IgD-negative memory B cell (primary cell): ENCODE results near the gene LRRC1. TPM values are rescaled to one million over a fixed set of nuclear protein-coding genes. Genes with fewer than 3 reads are reported as not detected.

Source experiments
- H3K27ac Mint-ChIP-seq, 3 donors: one replicate each; pipeline ENCODE4 v1.8.0; 2020 to 2022; ENCODE audit warnings: mild to moderate bottlenecking in 3 of 3, mixed read lengths in 3 of 3, moderate library complexity in 1 of 3
- H3K27me3 Mint-ChIP-seq: one replicate; pipeline ENCODE4 v1.8.0; 2021; ENCODE audit warnings: mixed read lengths
- H3K36me3 Mint-ChIP-seq: one replicate; pipeline ENCODE4 v1.8.0; 2020; ENCODE audit warnings: mild to moderate bottlenecking, mixed read lengths
- H3K4me1 Mint-ChIP-seq, 3 donors: one replicate each; pipeline ENCODE4 v1.8.0; 2020 to 2022; ENCODE audit warnings: mixed read lengths in 3 of 3, mild to moderate bottlenecking in 1 of 3
- H3K4me3 Mint-ChIP-seq, 4 donors: one replicate each; pipeline ENCODE4 v1.8.0; 2020 to 2022; ENCODE audit warnings: mild to moderate bottlenecking in 4 of 4, mixed read lengths in 4 of 4, moderate library complexity in 3 of 4
- H3K9me3 Mint-ChIP-seq, 3 donors: one replicate each; pipeline ENCODE4 v1.8.0; 2020 to 2021; ENCODE audit warnings: mixed read lengths in 3 of 3, mild to moderate bottlenecking in 1 of 3
- polyA plus RNA-seq: library from polyadenylated mRNA; unstranded; fragments of 300-500 nt; fragmentation: Illumina TruSeq; gene quantifications from one replicate; pipeline ENCODE4 v1.2.3, GENCODE V29; 2021

LRRC1 gene
- polyA plus RNA-seq, 1 donor from 2014 or later = 5.0 TPM

DNA sequence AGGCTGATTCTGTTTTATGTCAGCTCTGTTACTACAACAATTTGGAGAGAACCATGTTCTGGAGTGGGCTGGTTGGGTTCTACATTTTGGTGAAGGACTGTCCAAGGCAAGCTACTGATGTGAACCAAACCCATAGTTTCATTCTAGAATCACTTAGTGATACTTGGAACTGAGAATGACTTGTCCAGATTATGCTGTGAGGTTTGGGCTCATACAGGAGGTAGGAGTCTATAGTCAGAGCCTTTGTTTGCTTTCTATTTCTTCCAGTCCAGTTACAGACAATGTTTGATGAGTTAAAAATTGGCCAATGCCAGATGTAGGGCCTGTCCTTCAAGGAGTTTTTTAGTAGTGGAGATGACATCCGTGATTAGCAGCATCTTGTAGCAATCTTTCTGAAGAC, 97.9 kb downstream of the LRRC1 start:
- no peak overlapping the region for H3K27ac Mint-ChIP-seq
- H3K27me3 Mint-ChIP-seq = no peaks in the 10 kb centered on the region
- H3K4me3 Mint-ChIP-seq = no peak overlapping the region
- H3K36me3 Mint-ChIP-seq = peaks cover 4% of the 10 kb centered on the region
- H3K4me1 Mint-ChIP-seq = peaks cover 0 to 5% (median 4%) of the 10 kb centered on the region in 3 donors
- H3K9me3 Mint-ChIP-seq = no peaks in the 10 kb centered on the region

DNA sequence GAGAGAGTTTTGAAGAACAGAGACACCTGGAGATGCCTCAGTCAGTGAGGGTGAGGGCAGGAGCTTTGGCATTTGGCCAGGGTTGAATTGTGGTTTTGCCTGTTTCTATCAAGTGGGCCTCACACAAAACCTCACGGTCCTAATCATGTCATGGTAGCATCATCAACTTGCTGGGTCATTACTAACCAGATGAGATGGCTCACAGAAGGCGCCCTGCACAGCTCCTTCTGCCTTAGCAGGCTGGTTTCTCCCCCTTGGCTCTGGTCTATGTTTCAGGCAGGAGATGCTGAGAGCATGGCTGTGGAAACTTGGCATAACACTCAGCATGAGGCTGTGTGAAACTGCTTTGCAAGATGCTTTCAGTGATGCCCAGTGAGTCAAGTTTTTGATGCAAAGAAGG, 99.3 kb downstream of the LRRC1 start:
- peaks cover 8% of the 10 kb centered on the region for H3K36me3 Mint-ChIP-seq
- H3K27me3 Mint-ChIP-seq = no peaks in the 10 kb centered on the region
- H3K4me3 Mint-ChIP-seq = no peak overlapping the region
- H3K27ac Mint-ChIP-seq = no peak overlapping the region
- H3K4me1 Mint-ChIP-seq = peaks cover 0 to 5% (median 4%) of the 10 kb centered on the region in 3 donors
- no peaks in the 10 kb centered on the region for H3K9me3 Mint-ChIP-seq

DNA sequence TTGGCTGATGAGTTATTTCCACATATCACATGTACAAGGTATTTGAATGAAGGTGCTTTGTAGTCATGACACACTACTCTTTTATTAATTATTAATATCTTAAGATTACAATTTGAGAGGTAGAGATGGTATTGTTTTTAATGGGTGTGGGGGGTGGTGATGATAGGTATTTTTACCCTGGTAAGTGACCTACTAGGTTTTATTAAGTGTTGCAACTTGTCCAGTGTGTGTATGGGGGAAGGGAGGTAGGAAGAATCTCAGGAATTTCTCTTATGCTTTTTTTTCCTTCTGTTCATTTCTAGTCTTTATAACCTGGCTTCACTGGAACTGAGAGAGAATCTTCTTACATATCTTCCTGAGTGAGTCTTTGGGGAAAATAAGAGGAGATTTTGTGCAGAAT, 101.4 kb downstream of the LRRC1 start:
- no peaks in the 10 kb centered on the region for H3K27me3 Mint-ChIP-seq
- peaks cover 13% of the 10 kb centered on the region for H3K36me3 Mint-ChIP-seq
- H3K27ac Mint-ChIP-seq = no peak overlapping the region
- no peaks in the 10 kb centered on the region for H3K9me3 Mint-ChIP-seq
- peaks cover 0 to 4% (median 3%) of the 10 kb centered on the region in 3 donors for H3K4me1 Mint-ChIP-seq
- no peak overlapping the region for H3K4me3 Mint-ChIP-seq

DNA sequence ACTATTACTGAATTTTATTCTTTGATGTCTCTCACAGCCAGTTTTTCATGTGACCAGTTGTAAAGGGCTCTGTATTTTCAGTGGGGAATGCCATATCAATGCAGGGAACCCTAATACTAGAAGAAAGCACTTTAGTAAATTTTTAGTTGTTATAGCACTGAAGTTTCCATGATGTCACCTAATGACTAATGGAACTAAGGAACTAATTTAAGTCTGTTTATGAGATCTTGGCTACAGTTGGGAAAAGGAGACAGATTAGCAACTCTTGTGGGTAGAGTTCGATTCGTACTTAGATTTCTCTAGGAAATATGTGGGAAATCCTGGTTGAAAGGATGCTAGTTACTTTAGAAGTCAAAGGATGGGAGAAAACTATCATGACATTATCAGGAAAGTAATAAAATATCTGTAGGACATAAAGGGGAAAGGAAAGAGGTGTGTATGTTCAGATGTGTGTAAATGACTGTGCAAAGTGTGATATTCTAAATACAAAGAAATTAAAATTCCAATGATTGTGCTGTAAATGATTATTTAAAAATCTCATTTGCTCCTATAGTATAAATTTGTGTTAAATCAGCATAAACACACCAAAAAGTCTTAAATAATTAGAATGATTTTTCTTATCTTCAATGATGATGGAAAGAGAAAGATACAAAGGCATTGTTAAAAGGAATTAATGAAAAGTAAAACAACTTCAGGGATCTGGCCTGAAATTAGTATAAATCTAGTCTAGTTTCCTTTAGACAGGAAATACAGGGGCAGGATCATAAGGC, 103.4 kb downstream of the LRRC1 start:
- Mint-ChIP-seq H3K27me3 (no peaks in the 10 kb centered on the region), H3K4me3 (no peak overlapping the region), H3K27ac (no peak overlapping the region), H3K9me3 (no peaks in the 10 kb centered on the region), H3K36me3 (peaks cover 13% of the 10 kb centered on the region), H3K4me1 (peaks cover 0 to 4% (median 0%) of the 10 kb centered on the region in 3 donors)

DNA sequence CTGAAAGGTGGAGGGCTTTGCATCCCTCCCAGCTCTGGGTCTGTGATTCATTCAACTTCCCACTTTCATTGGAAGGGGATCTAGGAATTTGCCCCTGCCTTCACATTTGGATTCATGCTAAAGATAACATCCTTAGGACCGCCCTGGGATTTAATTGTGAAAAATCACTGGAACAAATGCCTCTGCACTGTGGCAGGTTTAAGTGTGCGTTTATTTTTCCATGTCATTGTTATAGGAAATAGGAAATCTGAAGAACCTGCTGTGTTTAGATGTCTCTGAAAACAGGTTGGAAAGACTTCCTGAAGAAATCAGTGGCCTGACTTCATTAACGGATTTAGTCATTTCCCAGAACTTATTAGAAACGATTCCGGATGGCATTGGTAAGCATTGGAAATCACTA, 104.7 kb downstream of the LRRC1 start:
- no peaks in the 10 kb centered on the region for H3K9me3 Mint-ChIP-seq
- no peak overlapping the region for H3K27ac Mint-ChIP-seq
- no peak overlapping the region for H3K4me3 Mint-ChIP-seq
- H3K27me3 Mint-ChIP-seq = no peaks in the 10 kb centered on the region
- peaks cover 15% of the 10 kb centered on the region for H3K36me3 Mint-ChIP-seq
- no peaks in the 10 kb centered on the region for H3K4me1 Mint-ChIP-seq

DNA sequence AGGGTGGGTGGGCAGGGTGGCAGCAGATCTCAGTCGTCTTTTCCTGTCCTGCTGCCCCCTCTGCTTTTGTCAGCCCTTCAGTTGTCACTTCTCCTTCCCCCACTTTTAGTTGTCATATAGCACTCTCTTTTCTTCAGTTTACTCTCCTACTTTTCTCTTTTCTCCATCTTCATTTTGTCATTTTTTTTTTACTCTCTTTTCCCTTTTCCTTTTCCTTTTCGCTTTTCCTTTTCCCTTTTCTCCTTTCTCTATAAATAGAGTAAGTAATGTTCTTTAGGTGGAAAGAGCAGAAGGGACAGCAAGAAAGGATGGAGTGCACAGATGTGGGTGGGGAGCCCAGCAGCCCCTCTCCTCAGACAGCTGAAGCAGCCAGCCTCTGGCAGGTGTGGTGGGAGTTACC, 108.6 kb downstream of the LRRC1 start:
- no peak overlapping the region for H3K27ac Mint-ChIP-seq
- H3K4me1 Mint-ChIP-seq = peaks cover 0 to 2% (median 0%) of the 10 kb centered on the region in 3 donors
- peaks cover 19% of the 10 kb centered on the region for H3K36me3 Mint-ChIP-seq
- H3K27me3 Mint-ChIP-seq = no peaks in the 10 kb centered on the region
- no peaks in the 10 kb centered on the region for H3K9me3 Mint-ChIP-seq
- H3K4me3 Mint-ChIP-seq = no peak overlapping the region

DNA sequence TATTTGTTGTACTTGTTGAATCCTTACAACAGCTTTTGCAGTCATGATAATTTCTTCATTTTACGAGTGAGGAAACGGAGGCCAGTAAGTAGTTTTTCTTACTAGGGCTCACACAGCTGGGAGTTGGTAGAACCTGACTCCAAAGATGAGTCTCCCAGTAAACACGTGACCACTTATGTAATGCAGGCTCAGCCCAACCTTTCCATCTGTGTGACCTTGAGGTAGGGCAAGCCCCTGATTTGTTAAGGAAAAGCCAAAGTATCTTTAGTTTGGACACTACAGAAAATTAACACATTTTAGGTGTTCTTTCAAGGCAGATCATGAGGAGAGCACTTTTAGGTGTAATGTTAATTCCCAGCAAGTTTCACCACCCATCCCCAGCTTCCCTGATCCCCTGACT, 111.3 kb downstream of the LRRC1 start:
- H3K36me3 Mint-ChIP-seq = peaks cover 16% of the 10 kb centered on the region

DNA sequence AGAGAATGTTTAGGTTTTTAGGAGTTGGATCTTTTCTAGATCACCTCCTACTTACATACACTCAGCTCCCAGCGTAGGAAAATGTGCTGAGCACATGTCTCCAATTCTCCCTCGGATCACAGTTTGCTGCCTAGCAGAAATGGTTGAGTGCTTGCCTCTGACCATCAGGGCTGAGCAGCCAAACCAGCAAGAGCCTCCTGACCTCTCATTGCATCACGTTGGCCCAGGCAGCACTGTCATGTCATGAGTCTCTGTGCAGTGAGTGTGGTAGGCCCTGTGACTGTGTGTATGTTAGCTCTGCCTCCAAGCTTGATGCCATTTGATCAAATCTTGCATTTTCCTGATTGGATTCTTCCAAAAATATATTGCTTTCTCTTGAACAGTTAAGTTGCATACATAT, 112.0 kb downstream of the LRRC1 start:
- Mint-ChIP-seq H3K27me3 (no peaks in the 10 kb centered on the region), H3K27ac (no peak overlapping the region), H3K4me1 (peaks cover 0 to 2% (median 0%) of the 10 kb centered on the region in 3 donors), H3K4me3 (no peak overlapping the region), H3K36me3 (peaks cover 19% of the 10 kb centered on the region), H3K9me3 (no peaks in the 10 kb centered on the region)

More for the DNA sequence above, 111.3 kb downstream of the LRRC1 start:
- Mint-ChIP-seq H3K27ac (no peak overlapping the region), H3K4me1 (peaks cover 0 to 2% (median 0%) of the 10 kb centered on the region in 3 donors), H3K9me3 (no peaks in the 10 kb centered on the region), H3K27me3 (no peaks in the 10 kb centered on the region), H3K4me3 (no peak overlapping the region)

DNA sequence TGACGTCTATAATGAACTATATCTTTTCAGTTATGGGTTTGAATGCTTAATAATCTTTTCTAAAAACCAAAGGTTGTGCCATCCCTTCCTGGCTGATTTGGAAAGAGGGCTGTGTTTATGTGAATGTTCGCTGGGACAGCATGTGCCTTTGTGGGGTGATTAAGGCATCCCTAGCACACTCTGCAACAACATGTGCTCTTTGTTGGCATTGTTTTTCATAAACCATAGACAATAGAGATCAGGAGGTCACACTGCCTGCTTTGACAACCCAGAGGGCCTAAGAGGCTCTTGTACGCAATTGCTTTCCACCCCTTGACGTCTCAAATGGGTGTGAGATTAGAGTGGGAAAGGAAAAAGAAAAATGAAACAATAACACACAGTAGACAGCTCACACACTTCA, 116.0 kb downstream of the LRRC1 start:
- H3K27me3 Mint-ChIP-seq = no peaks in the 10 kb centered on the region
- H3K27ac Mint-ChIP-seq = no peak overlapping the region

DNA sequence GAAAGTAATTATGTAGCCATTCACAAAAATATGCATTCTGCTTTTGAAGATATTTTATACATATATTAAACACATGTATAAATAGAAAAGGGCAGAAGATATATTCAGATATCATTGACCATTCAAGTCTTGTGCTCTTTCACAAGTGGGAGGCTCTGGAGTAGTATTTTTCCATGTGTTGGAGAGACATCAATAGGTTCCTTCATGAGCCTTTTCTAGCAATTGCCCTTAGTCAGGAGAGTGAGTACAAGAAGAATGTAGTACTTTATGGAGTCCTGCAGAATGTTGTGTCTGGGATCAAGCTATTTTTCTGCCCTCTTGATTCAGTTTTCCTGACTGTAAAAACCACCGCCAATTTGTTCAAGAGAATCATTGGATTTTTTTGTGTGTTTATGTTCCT, 117.9 kb downstream of the LRRC1 start:
- Mint-ChIP-seq H3K27ac (no peak overlapping the region), H3K27me3 (no peaks in the 10 kb centered on the region), H3K4me1 (no peaks in the 10 kb centered on the region), H3K36me3 (peaks cover 16% of the 10 kb centered on the region), H3K4me3 (no peak overlapping the region), H3K9me3 (no peaks in the 10 kb centered on the region)

More for the DNA sequence above, 116.0 kb downstream of the LRRC1 start:
- no peak overlapping the region for H3K4me3 Mint-ChIP-seq
- H3K9me3 Mint-ChIP-seq = no peaks in the 10 kb centered on the region
- peaks cover 21% of the 10 kb centered on the region for H3K36me3 Mint-ChIP-seq
- H3K4me1 Mint-ChIP-seq = no peaks in the 10 kb centered on the region

DNA sequence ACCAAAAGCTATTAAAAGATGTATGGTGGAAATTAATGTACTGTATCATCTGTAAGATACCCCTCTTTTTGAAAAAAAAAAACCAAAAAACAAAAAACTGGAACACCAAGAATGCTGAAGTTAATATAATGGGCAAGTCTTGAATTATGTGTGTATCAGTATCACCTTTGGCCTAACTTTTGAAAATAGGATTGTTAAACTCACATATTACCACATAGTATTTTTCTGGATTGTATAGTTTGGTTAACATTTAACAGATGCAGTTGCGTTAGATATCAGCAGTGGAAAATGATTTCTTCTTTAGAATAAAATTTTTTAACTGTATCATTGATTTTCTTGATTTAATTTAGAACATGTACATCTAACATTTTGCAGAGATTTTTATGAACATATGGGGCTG, 118.5 kb downstream of the LRRC1 start:
- Mint-ChIP-seq H3K4me1 (no peaks in the 10 kb centered on the region), H3K4me3 (no peak overlapping the region), H3K36me3 (peaks cover 16% of the 10 kb centered on the region), H3K9me3 (no peaks in the 10 kb centered on the region), H3K27me3 (no peaks in the 10 kb centered on the region), H3K27ac (no peak overlapping the region)

DNA sequence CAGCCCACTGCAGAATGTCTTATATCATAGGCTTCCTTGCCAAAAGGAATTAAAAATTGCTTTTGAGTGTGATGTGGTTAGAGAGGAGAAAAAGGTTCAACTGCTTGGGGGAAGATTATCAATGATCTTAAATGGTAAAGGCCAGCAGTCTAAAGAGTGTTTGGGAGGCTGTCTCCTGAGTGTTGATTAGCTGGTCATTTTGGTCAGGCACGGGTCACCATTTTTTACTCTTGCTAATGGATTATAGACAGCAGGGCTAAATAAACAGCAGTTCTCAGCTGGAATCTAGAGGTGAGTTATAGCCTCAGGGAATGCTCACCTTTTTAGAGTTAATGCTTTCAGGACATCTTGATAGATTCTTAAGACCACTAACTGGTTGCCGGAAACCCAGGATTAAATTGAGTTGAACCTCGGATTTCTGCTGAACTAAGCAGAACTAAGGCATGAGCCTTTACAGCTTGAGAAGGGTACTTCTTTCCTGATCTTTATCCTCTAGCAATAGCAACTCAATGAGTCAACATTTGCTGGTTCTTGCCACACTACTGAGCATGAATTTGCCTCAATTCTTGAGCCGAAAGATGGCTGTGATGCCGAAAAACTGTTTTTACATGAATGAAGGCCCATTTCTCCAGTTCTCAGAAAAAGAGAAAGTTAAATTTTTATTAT, 120.4 kb downstream of the LRRC1 start:
- no peaks in the 10 kb centered on the region for H3K9me3 Mint-ChIP-seq
- no peak overlapping the region for H3K4me3 Mint-ChIP-seq
- H3K36me3 Mint-ChIP-seq = peaks cover 19% of the 10 kb centered on the region
- H3K4me1 Mint-ChIP-seq = no peaks in the 10 kb centered on the region
- H3K27ac Mint-ChIP-seq = no peak overlapping the region
- H3K27me3 Mint-ChIP-seq = no peaks in the 10 kb centered on the region

DNA sequence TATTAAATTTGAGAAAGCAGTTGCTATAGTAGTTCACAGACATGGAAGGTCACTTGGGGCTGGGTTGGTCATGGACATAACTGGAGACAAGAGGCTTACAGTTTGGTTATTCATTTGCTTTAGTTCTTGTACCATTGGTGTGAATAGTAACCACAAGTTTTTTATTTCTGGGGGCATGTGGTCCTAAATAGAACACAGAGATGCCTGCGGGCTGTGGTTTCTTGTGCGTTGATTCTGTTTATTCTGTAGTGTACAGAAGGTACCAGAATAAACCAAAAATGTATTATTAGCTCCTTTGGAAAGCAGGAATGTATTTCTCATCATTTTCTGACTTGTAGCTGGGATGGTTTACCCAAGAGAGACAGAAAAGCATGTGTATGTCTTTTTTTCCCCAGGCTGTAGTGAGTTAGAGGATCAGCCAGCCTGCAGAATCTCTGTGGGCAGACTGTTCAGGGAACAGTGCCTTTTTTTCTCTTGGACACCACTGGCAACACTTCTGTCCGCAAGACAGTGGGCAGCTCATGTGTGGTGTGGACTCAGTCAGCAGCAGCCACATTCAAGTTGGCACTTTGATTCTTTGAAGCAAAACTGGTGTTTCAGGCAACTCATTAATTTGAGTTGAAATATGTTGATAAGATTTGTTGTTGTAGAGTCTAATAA, 122.1 kb downstream of the LRRC1 start:
- Mint-ChIP-seq H3K27me3 (no peaks in the 10 kb centered on the region), H3K27ac (peak overlapping the region in 1 of 3 donors; percentile 89), H3K36me3 (peaks cover 18% of the 10 kb centered on the region), H3K4me1 (no peaks in the 10 kb centered on the region), H3K9me3 (no peaks in the 10 kb centered on the region), H3K4me3 (no peak overlapping the region)

DNA sequence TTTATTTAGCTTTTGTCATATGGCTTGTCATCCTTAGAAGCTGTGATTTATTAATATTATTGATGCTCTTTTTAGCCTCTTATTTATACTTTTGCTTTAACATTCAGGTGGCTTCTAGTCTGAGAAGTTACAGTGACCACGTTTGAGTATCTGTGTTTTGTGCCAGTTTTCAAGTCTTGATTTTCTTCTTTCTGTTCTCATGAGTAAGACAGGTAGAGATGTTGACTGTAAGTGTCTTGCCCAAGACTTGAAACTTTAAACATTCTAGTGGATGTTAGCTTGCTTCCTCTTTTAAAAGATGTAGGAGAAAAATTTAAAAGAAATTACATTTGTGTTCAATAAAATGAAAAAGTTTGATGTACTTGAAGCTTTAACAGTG, 122.6 kb downstream of the LRRC1 start:
- Mint-ChIP-seq H3K4me1 (no peaks in the 10 kb centered on the region), H3K27ac (no peak overlapping the region), H3K9me3 (no peaks in the 10 kb centered on the region), H3K4me3 (no peak overlapping the region), H3K36me3 (peaks cover 18% of the 10 kb centered on the region), H3K27me3 (no peaks in the 10 kb centered on the region)

DNA sequence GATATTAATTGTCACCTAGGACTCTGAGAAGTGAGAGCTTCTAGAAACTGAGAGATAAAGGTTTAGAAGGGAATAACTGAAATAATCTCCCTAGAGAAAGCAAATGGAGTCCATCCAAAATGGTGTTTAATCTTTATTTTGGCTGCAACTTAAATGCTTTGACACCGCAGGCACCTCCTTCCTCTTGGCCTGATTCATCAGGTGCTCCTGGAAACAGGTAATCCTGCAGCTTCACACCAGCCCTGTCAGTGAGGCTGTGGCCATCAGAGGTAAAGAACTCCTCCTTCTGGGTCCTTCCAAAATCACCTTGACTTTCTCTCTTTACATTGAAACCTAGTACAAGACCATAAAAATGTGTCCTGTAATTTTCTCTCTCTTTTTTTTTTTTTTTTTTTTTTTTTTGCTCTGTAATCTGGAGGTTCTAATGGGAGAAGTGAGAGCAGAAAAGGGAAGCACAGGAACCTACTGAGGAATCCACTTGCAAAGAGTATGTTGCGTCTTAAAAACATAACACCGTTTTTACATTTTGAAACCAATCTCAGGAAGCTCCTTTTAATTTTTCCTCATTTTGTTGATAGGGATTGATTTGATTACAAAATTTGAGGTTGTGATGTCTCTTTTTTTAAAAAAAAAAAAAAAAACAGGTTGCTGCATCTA, 124.2 kb downstream of the LRRC1 start:
- no peaks in the 10 kb centered on the region for H3K4me1 Mint-ChIP-seq
- H3K27me3 Mint-ChIP-seq = no peaks in the 10 kb centered on the region
- peak overlapping the region in 1 of 3 donors; percentile 73 for H3K27ac Mint-ChIP-seq
- peaks cover 13% of the 10 kb centered on the region for H3K36me3 Mint-ChIP-seq
- no peaks in the 10 kb centered on the region for H3K9me3 Mint-ChIP-seq
- no peak overlapping the region for H3K4me3 Mint-ChIP-seq
